CD1c-positive myeloid dendritic cell (primary cell): ENCODE measurements around the gene TRIM37.
"Not testable (repeated sequence)": the region's sequence is repeated elsewhere in the genome, so short reads cannot be mapped to it uniquely, and the experiment has no call there.

Source experiments
- DNase-seq: peaks from one replicate; pipeline ENCODE4 v3.0.0-alpha.2; 2016; ENCODE audit errors: extremely low spot score

TRIM37 gene

GRCh38 chr17:58995247-58995940, 111.3 kb downstream of the TRIM37 start:
- no peak for DNase-seq

GRCh38 chr17:58993311-58993710, 113.4 kb downstream of the TRIM37 start:
- DNase-seq: no peak

GRCh38 chr17:58991718-58992331, 114.9 kb downstream of the TRIM37 start:
- DNase-seq: no peak

- no peak for DNase-seq
Observed at GRCh38 chr17:58989629-58990028, 117.1 kb downstream of the TRIM37 start.

- DNase-seq: no peak
Observed at GRCh38 chr17:58985971-58986370, 120.7 kb downstream of the TRIM37 start.

- peak; percentile 25 for DNase-seq
Observed at GRCh38 chr17:58985367-58985766, 121.3 kb downstream of the TRIM37 start.

- DNase-seq: no peak
Observed at GRCh38 chr17:58982626-58983025, 124.1 kb downstream of the TRIM37 start.

GRCh38 chr17:58980706-58981481, 125.8 kb downstream of the TRIM37 start:
- no peak for DNase-seq

- no peak for DNase-seq
Observed at GRCh38 chr17:58976541-58976940, 130.1 kb downstream of the TRIM37 start.

GRCh38 chr17:58974354-58974753, 132.3 kb downstream of the TRIM37 start:
- DNase-seq: no peak

GRCh38 chr17:58970609-58971450, 135.8 kb downstream of the TRIM37 start:
- DNase-seq: peak; percentile 74

- DNase-seq: no peak
Observed at GRCh38 chr17:58969612-58970011, 137.1 kb downstream of the TRIM37 start.

GRCh38 chr17:58969156-58969555, 137.5 kb downstream of the TRIM37 start:
- no peak for DNase-seq

GRCh38 chr17:58968426-58969061, 138.1 kb downstream of the TRIM37 start:
- no peak for DNase-seq

GRCh38 chr17:58966208-58966607, 140.5 kb downstream of the TRIM37 start:
- DNase-seq: no peak

GRCh38 chr17:58965221-58965620, 141.5 kb downstream of the TRIM37 start:
- DNase-seq: peak; percentile 30

GRCh38 chr17:58960068-58960467, 146.6 kb downstream of the TRIM37 start:
- no peak for DNase-seq

- not testable (repeated sequence) for DNase-seq
Observed at GRCh38 chr17:58957725-58958073, 149.0 kb downstream of the TRIM37 start.

- no peak for DNase-seq
Observed at GRCh38 chr17:58956997-58957724, 149.5 kb downstream of the TRIM37 start.

- DNase-seq: peak; percentile 52
Observed at GRCh38 chr17:58954358-58954757, 152.3 kb downstream of the TRIM37 start.

- peak; percentile 73 for DNase-seq
Observed at GRCh38 chr17:58947824-58948223, 158.9 kb downstream of the TRIM37 start.
